ENCODE measurements around the gene GPLD1. TPM values are rescaled to one million over a fixed set of nuclear protein-coding genes. Genes with fewer than 3 reads are reported as not detected.

Gene GPLD1, protein sequence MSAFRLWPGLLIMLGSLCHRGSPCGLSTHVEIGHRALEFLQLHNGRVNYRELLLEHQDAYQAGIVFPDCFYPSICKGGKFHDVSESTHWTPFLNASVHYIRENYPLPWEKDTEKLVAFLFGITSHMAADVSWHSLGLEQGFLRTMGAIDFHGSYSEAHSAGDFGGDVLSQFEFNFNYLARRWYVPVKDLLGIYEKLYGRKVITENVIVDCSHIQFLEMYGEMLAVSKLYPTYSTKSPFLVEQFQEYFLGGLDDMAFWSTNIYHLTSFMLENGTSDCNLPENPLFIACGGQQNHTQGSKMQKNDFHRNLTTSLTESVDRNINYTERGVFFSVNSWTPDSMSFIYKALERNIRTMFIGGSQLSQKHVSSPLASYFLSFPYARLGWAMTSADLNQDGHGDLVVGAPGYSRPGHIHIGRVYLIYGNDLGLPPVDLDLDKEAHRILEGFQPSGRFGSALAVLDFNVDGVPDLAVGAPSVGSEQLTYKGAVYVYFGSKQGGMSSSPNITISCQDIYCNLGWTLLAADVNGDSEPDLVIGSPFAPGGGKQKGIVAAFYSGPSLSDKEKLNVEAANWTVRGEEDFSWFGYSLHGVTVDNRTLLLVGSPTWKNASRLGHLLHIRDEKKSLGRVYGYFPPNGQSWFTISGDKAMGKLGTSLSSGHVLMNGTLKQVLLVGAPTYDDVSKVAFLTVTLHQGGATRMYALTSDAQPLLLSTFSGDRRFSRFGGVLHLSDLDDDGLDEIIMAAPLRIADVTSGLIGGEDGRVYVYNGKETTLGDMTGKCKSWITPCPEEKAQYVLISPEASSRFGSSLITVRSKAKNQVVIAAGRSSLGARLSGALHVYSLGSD
- under 1 TPM in 1 of 3 donors, not detected in 2; 0.06 TPM for polyA plus RNA-seq

- Mint-ChIP-seq H3K4me1 (peaks cover 7 to 16% of the 10 kb centered on the region in 2 donors), H3K9me3 (no peaks in the 10 kb centered on the region), H3K27me3 (ENCODE audit: low read depth in 3 of 3) (peaks cover 0 to 2% (median 2%) of the 10 kb centered on the region in 3 donors), H3K27ac (no peak within 1 kb of the TSS), H3K4me3 (no peak within 1 kb of the TSS), H3K36me3 (peaks cover 0 to 5% (median 0%) of the 10 kb centered on the region in 3 donors)
- DNase-seq, result no peak
Observed at GRCh38 chr6:24489470-24489869, at the start of gene GPLD1. Gene GPLD1, minus strand, starts transcription at chr6:24489578. Its CDS starts 67 bp downstream, at chr6:24489511.

- no peaks in the 10 kb centered on the region for H3K9me3 Mint-ChIP-seq
- H3K4me1 Mint-ChIP-seq, result no peaks in the 10 kb centered on the region
- DNase-seq, result no peak
- no peak overlapping the region for H3K27ac Mint-ChIP-seq
- no peak overlapping the region for H3K4me3 Mint-ChIP-seq
- peaks cover 13 to 23% (median 22%) of the 10 kb centered on the region in 3 donors for H3K36me3 Mint-ChIP-seq
- H3K27me3 Mint-ChIP-seq (ENCODE audit: low read depth in 3 of 3), result no peaks in the 10 kb centered on the region
Observed at GRCh38 chr6:24537771-24538385, 48.5 kb upstream of the GPLD1 start.

DNA sequence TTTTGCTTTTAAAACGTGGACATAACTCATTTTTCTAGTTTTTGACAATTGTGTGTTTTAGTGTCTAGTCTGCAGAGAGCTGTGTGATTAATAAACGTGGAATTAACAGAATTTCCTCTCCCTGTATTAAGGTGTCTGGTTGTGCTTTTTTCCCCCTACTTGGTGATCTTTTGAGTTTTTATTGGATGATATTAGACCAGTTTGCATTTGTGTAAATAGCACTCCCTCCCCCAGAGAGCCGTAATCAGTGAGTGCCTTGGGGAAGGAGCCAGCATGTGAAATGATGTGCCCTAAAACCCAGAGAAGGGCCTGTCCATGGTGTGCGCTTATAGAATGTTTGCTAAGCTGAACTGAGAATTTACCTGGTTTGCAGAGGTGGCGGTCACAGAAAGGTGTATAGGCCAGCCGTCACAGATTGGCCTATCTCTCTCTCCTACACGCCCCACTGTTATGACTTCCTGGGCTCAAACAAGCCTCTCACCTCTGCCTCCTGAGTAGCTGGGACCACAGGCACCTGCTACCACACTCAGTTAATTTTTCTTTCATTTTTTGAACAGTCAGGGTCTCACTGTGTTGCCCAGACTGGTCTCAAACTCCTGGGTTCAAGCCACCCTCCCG is 47.8 kb upstream of the GPLD1 start:
- Mint-ChIP-seq H3K27ac (no peak overlapping the region), H3K4me1 (no peaks in the 10 kb centered on the region), H3K9me3 (no peaks in the 10 kb centered on the region), H3K4me3 (no peak overlapping the region), H3K36me3 (peaks cover 15 to 30% (median 23%) of the 10 kb centered on the region in 3 donors), H3K27me3 (ENCODE audit: low read depth in 3 of 3) (no peaks in the 10 kb centered on the region)
- DNase-seq, result no peak

- H3K4me1 Mint-ChIP-seq, result no peaks in the 10 kb centered on the region
- H3K27me3 Mint-ChIP-seq (ENCODE audit: low read depth in 3 of 3), result no peaks in the 10 kb centered on the region
- H3K9me3 Mint-ChIP-seq, result no peaks in the 10 kb centered on the region
- H3K36me3 Mint-ChIP-seq, result peaks cover 15 to 37% (median 29%) of the 10 kb centered on the region in 3 donors
- H3K27ac Mint-ChIP-seq, result peak overlapping the region in 1 of 6 donors; percentile 1
- no peak overlapping the region for H3K4me3 Mint-ChIP-seq
- DNase-seq, result no peak
Observed at GRCh38 chr6:24536466-24536865, 47.1 kb upstream of the GPLD1 start.

DNA sequence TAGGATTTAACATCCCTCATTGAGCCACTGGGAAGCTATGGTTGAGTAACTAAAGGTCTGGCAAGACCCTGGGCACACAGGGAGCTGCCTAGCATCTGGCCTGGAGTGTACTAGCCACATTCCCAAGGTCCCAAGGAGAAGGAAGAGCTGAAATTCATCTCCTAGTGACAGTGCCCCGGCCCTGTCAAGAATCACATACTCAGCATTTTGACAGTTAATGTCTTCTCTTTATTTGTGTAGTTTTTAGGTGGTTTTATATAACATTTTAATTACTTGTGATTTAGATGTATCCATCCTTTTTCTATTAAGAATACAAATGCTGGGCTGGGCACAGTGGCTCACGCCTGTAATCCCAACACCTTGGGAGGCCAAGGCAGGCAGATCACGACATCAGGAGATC is 45.8 kb upstream of the GPLD1 start:
- Mint-ChIP-seq H3K9me3 (no peaks in the 10 kb centered on the region), H3K4me3 (no peak overlapping the region), H3K27ac (no peak overlapping the region), H3K36me3 (peaks cover 16 to 43% (median 35%) of the 10 kb centered on the region in 3 donors), H3K27me3 (ENCODE audit: low read depth in 3 of 3) (peaks cover 0 to 1% (median 0%) of the 10 kb centered on the region in 3 donors), H3K4me1 (no peaks in the 10 kb centered on the region)
- no peak for DNase-seq

DNA sequence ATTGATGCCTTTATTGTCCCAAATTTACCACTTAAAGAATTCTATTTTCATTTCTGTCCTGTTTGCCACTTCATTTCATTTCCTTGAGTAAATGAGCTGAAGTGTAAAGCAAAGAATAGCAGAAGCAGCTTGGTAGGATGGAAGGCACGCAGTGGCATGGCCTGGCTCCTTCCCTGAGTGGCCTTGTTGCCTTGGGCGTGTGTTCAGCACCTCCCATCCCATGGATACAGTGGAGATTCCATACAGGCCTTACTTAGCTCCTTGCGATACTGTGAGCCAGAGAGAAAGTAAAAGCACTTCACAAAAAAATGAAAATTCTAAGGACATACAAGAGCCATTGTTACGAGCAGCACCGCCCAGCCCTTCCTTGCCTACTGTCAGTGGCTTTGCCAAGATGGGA is 45.0 kb upstream of the GPLD1 start:
- no peak for DNase-seq
- Mint-ChIP-seq H3K27me3 (ENCODE audit: low read depth in 3 of 3) (peaks cover 0 to 1% (median 0%) of the 10 kb centered on the region in 3 donors), H3K9me3 (no peaks in the 10 kb centered on the region), H3K36me3 (peaks cover 21 to 48% (median 39%) of the 10 kb centered on the region in 3 donors), H3K27ac (no peak overlapping the region), H3K4me3 (no peak overlapping the region), H3K4me1 (no peaks in the 10 kb centered on the region)

DNA sequence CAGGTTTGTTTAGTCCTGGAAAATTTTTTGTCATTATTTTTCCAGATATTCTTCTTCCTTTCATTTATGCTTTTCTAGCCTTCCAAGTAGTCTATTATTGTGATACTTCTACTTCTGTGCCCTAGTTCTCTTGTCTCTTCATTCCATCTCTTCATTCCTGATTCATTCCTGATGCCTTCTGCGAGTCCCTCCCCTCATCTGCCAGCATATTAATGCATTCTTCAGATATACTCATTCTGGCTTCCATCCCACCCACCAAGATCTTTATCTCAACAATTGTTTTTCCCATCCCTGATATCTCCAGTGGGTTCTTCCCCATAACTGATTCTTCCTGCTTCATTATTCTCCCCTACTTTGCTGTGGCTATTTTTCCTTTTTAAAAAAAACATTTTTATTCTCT is 40.6 kb upstream of the GPLD1 start:
- Mint-ChIP-seq H3K9me3 (no peaks in the 10 kb centered on the region), H3K4me1 (no peaks in the 10 kb centered on the region), H3K36me3 (peaks cover 24 to 50% (median 30%) of the 10 kb centered on the region in 3 donors), H3K27me3 (ENCODE audit: low read depth in 3 of 3) (peaks cover 0 to 1% (median 0%) of the 10 kb centered on the region in 3 donors), H3K4me3 (no peak overlapping the region), H3K27ac (no peak overlapping the region)
- DNase-seq, result no peak

DNA sequence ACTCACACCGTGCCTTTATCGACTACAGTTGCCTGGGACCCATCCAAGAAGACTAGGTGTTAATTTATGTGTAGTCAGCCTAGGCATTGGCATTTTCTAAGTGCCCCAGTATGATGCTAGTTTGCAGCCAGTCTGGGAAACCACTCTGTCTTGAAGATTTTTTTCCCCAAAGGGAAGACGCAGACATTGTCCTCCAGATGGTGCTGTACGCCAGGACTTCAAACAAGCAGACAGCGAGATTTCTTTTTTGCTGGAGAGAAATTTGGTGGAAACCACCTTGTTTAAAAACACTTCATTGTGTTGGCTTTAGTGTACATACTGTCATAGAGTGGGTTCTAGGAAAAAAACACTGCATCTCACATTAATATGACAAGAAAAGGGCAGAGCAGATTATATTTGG is 35.4 kb upstream of the GPLD1 start:
- Mint-ChIP-seq H3K4me3 (no peak overlapping the region), H3K9me3 (no peaks in the 10 kb centered on the region), H3K27me3 (ENCODE audit: low read depth in 3 of 3) (no peaks in the 10 kb centered on the region), H3K36me3 (peaks cover 3 to 12% (median 4%) of the 10 kb centered on the region in 3 donors), H3K4me1 (no peaks in the 10 kb centered on the region), H3K27ac (no peak overlapping the region)
- no peak for DNase-seq

GRCh38 chr6:24524329-24524728 is 35.0 kb upstream of the GPLD1 start:
- no peak overlapping the region for H3K27ac Mint-ChIP-seq
- H3K9me3 Mint-ChIP-seq, result no peaks in the 10 kb centered on the region
- peaks cover 3 to 11% (median 3%) of the 10 kb centered on the region in 3 donors for H3K36me3 Mint-ChIP-seq
- DNase-seq, result no peak
- H3K27me3 Mint-ChIP-seq (ENCODE audit: low read depth in 3 of 3), result no peaks in the 10 kb centered on the region
- no peak overlapping the region for H3K4me3 Mint-ChIP-seq
- H3K4me1 Mint-ChIP-seq, result no peaks in the 10 kb centered on the region

DNA sequence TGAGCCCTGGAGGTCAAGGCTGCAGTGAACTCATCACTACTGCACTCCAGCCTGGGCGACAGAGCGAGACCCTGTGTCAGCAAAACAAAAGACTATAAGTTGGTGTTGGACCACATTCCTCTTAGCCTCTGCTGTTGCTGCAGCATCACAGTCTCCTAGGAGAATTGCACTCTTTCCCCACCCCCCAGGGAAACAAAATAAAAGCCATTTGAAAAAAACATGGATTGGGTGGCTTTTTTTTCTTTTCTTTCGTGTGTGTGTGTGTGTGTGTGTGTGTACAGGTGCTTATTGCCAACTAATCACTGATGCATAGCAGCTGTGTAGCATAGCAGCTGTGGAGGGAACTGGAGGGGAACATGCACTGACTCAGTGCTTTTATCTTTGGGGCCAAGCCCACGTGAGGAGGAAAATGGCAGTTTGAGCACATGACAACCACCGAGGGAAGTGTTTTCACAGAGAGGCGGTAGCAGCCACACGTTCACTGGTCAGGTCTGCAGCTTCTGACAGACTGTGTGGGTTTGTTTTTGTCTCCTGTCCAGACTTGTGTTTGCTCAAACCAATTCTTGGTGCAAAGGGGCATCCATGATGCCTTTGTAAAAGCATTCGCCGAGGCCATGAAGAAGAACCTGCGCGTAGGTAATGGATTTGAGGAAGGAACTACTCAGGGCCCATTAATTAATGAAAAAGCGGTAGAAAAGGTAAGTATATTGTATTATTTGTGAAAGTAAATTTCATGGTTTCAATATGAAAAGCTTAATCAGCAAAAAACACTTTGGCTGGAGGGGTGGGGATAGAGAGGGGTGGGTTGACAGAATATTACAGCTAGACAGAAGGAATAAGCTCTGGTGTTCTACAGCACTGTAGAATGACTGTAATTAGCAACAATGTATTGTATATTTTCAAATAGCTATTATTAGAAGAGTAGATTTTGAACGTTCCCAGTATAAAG is 33.1 kb upstream of the GPLD1 start:
- no peak for DNase-seq
- Mint-ChIP-seq H3K9me3 (no peaks in the 10 kb centered on the region), H3K36me3 (peaks cover 0 to 7% (median 6%) of the 10 kb centered on the region in 3 donors), H3K27ac (peak overlapping the region in 1 of 6 donors; percentile 31), H3K4me3 (no peak overlapping the region), H3K27me3 (ENCODE audit: low read depth in 3 of 3) (peaks cover 0 to 2% (median 0%) of the 10 kb centered on the region in 3 donors), H3K4me1 (no peaks in the 10 kb centered on the region)

- Mint-ChIP-seq H3K4me3 (no peak overlapping the region), H3K4me1 (no peaks in the 10 kb centered on the region), H3K36me3 (peaks cover 3 to 6% (median 5%) of the 10 kb centered on the region in 3 donors), H3K9me3 (no peaks in the 10 kb centered on the region), H3K27me3 (ENCODE audit: low read depth in 3 of 3) (peaks cover 0 to 2% (median under 1%) of the 10 kb centered on the region in 3 donors), H3K27ac (no peak overlapping the region)
- DNase-seq, result peak in 2 of 3 donors; percentile 9 to 23
Observed at GRCh38 chr6:24520929-24521546, 31.7 kb upstream of the GPLD1 start.
